Cortex of kidney (tissue), 1 donor: ENCODE results near the gene CTNND2.
"Not testable (repeated sequence)": the region's sequence is repeated elsewhere in the genome, so short reads cannot be mapped to it uniquely, and the experiment has no call there.

Experiments used
- DNase-seq: peaks from one replicate; lab custom pipeline; 2025; lab: John Stamatoyannopoulos, UW

Gene CTNND2

DNA sequence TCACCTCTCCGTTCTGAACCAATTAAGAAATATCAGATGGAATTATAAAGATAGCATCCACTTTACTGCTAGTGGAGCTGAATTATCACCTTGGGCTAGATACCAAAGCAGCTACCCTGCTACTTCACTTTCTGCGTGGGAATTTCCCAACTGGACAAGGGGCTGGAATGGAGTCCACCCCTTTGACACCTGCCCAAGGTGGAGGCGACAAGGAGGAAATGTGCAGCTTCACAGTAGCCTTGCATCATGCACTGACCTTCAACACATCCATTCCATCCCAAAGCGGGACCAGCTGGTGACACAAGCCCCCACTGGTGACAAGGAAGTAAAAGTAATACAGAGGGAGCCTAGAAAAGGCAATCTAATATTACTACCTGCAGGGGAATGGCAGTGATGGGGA is 30.7 kb downstream of the CTNND2 start:
- no peak for DNase-seq

DNA sequence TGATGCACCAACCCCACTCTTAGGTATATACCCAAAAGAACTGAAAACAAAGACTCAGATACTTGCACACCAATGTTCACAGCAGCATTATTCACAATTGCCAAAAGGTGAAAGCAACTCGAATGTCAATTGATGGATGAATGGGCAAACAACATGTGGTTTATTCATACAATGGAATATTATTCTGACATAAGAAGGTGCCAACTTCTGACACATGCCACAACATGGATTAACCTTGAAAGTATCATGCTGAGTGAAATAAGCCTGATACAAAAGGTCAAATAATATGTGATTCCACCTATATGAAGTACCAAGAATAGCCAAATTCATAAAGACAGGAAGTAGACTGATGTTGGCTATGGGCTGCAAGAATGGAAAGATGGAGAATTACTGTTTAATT is 35.0 kb downstream of the CTNND2 start:
- DNase-seq = no peak

DNA sequence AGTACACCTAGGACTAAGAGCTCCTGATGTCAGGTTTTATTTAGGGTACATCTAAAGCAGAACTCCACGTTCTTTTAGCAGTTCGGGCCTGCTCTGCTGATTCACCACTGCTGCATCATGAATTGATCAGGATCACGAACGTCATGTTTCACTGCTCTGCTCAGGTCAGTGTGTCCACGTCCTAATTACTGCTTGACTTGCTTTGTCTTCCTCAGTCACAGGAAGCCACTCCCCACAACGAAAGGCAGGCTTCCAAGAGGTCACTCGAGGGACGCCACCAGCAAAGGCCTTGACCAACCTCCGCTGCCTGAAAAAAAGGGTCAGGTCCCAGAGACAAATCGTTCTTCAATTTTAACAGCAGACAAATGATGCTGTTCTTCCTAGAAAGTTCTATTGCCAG is 40.3 kb downstream of the CTNND2 start:
- no peak for DNase-seq

DNA sequence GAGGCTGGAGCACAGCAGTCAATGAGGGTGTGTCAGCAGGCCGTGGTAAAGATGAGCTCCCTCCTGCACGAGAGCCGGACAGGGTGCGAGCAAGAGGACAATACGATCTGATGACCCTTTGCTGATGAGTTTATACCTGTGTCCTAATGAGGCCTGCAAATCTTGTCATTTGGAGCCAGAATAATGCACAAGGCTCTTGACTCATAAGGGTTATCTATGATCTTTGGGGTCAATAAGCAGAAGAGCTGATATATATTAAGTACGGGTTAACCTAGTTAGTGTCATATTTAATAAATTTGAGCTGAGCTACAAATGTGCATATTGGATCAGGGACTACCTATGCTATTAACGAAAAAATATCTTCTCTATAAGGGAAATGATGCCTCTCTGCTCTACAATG is 46.9 kb downstream of the CTNND2 start:
- no peak for DNase-seq

DNA sequence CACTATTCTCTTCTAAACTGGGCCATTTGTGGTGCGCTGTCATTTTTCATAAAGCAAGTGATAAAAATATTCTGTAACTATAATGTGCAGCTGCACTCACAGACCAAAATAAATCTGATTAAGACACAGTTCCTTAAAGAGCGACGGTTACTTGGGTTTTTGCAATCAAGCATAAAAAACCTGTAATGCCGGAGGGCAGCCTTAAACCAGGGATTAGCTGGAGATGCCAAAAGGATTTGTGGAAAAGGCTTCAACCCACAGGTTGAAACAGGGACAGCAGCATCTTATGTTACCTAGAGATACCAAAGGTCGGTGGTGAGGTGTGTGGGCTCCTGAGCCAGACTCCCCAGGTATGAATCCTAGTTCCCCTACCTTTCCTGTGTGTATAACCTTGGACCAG is 49.3 kb downstream of the CTNND2 start:
- DNase-seq = no peak

DNA sequence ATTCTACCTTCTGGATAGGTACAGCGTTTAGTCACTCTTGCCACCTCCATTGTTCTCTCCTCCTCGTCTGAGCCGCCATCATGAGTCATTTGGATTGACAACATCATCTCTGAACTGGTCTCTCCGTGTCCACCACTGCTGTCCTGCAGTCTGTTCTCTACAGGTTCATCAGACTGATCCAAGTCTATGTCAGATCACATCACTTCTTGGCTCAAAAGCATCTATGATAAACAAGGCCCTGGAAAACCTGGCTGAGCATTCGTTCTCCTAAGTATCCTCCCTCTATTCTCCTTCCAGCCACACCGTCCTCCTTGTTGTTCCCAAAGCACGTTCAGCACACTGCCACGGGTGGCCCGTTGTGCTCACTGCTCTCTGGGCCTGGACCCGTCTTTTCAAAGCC is 50.5 kb downstream of the CTNND2 start:
- no peak for DNase-seq

DNA sequence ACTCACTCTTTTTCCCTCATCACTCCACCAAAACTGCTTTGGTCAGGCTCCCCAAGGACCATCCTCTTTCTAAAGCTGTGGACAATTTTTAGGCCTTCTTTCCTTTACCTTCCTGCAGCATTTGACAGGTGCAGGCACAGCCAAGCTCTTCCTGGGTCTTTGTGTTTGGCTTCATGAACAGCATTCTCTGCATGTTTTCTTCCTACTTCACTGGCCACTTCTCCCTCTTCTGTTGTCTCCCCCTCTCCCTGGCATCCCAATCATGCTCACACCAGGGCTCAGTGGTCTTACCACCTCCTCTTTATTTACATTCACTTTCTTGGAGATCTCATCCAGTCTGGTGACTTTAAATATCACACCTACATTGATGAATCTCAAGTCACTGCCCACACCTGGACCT is 51.1 kb downstream of the CTNND2 start:
- DNase-seq = no peak

DNA sequence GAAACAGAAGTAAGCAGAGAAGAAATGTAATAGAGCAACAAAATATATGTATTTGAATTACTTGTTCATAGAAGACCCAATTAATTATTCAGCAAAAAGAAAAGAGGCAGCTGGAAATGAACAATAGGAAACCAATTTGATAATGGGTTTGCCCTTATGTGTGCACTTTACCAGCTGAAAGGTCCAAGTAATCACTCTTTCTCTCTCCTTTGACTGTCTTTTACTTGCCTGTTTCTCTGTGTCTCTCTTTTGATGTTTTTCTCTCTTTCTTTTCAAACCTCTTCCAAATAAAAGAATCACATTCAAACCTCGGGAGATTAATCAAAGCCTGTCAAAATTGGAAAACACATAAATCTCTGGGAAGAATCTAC is 51.5 kb downstream of the CTNND2 start:
- no peak for DNase-seq

DNA sequence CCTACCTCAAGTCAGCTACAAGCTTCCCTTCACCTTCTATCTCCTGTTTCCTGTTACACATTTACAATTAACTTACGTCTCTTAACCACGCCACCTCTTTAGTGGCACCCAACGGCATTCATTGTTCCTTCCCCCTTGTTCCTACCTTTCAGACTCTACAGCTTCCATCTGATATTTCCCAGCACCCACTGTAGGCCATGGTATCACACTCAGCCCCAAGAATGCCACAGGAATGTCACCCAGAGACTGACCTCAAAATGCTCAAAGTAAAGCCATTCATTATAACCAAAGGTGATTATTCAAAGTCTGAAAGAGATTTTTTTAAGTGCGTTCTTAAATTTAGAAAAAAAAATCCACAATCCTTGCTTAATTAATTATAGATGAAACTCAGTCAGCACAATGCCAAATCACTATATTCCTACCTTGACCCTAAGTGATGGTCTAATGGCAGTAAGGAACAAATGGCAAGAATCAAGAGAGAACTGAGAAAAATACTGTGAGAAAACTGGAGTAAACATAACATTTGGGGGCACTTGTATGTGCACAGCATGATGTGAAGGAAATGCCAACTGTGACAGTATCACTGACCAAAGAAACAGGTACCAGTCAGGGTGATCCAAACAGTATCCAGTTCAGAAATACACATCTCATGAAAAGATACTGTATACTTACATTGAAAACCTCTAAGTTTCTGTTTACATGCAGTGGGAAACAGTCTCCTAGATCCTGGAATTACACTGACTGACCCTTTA is 52.1 kb downstream of the CTNND2 start:
- no peak for DNase-seq

DNA sequence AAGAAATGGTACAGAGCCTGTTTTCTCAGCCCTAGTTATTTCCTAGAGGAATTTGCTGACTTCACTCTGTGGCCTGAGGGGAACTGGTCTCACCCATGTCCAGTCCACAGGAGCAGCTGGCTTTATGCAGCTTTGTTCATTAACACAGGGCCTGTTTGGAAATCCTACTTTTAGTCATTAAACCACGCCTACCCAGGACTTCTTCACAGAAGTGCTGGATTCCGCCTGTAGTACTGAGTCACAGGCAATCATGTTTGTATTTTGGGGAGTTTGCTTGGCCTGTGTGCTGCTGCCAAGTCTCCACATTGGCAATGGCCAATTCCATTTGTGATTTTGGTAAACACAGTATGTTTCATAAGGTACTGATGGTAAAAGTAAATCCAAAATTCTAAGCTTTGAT is 52.8 kb downstream of the CTNND2 start:
- no peak for DNase-seq

DNA sequence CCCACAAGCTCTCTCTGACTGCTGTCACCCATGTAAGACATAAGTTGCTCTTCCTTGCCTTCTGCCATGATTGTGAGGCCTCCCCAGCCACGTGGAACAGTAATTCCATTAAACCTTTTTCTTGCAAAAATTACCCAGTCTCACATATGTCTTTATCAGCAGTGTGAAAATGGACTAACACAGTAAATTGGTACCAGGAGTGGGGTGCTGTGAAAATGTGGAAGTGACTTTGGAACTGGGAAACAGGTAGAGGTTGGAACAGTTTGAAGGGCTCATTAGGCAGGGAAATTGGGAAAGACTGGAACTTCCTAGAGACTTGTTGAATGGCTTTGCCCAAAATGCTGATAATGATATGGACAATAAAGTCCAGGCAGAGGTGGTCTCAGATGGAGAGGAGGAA is 75.7 kb downstream of the CTNND2 start:
- not testable (repeated sequence) for DNase-seq

DNA sequence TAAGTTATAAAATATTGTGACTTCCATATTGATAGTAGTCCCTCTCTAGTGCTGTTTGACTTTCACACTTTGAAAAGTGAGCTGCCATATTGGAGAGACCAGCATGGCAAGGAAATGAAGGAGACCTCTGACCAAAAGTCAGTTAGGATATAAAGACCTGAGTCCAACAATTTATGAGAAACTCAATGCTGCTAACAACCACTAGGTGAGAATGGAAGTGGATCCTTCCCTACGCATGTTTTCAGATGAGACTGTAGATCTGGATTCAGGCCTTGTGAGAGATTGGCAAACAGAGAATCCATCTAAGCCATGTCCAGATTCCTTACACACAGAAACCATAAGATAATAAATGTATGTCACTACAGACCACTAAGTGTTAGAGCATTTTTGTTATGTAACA is 81.6 kb downstream of the CTNND2 start:
- DNase-seq = no peak

DNA sequence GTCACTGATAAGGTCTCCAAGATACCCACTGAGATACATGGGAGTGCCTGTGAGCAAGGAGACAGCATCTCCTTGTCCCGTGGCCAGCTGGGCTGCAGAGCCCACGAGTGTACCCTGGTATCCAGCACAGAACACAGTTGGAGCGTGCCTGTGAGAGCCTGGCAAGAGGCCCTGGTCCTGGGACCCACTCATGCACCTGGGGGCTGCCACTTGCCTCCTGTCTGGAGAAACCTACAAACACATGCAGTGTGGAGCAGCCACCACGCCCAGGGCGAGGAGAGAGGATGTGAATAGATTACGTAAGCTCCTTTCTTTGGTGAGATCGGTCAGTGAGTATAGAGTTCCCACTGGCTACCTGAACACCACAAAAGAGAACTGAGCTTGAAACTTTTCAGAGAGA is 88.3 kb downstream of the CTNND2 start:
- DNase-seq = no peak

DNA sequence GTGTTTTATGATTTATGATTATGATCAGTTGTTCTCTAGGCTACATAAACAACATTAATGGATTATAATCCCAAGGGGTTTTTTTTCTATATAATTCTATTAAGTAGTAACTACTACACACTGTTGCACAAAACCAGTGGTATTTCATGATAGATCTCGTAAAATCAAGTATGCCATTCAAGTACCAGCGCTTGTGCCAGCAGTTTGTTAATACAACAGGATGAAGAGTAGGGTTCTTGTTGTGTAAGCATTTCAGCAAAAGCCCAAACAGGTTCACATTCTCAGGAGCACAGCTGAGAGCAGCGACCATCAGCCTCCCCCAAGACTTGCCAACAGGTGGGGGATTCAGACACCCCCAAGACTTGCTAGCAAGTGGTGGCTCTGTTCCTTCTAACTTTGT is 88.8 kb downstream of the CTNND2 start:
- DNase-seq = no peak

DNA sequence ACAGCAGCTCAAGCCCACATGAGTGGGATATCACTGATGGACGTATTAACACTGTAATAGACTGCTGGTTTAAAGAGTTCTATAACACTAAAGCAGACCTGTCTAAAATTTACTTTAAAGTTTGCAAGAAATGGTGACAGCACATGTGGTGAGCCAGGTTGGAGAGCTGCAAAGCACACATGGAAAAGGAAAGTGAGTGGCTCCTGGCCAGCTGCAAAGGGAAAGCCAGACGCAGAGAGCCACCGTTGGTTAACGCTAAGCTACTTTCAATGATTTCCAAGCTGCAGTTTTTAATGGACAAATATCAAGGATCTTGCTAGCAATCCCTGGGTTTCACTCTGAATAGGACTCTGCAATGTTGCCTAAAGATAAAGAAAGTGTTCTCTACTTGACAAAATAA is 89.9 kb downstream of the CTNND2 start:
- no peak for DNase-seq

DNA sequence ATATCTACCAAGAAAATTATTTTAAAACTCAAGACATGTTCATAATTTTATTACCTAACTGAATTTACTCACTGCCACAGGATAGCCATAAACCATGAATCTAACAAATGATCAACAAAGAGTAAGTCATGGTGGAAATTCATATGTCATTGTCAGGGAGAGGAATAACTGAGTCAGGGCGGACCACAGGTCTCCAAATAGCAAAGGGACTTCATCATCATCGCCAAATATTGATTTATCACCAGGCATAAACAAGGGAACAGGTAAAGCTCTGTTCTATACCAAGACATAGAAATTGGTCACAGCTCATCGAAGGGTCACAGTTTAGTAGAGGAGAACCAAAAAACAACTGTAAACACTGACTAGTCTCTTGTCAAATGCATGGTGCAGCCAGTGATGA is 94.8 kb downstream of the CTNND2 start:
- DNase-seq = no peak

DNA sequence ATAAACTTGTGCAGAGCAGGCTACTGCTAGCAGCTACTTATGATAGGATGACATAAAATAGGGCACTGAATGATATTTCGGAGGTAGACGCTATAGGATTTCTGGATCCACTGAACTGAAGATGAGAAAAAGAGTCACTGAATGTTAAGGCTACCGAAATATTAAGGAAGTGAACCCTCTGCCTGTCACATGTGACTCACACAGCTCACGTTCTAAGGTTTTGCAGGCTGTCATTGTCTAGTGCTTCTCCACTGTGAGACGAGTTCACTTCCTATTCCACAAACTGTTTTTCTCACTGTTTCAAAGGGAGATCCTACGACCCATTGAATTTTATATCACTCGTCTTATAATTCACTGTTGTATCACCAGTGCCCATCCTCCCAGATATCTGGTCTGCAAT is 100.8 kb downstream of the CTNND2 start:
- no peak for DNase-seq

DNA sequence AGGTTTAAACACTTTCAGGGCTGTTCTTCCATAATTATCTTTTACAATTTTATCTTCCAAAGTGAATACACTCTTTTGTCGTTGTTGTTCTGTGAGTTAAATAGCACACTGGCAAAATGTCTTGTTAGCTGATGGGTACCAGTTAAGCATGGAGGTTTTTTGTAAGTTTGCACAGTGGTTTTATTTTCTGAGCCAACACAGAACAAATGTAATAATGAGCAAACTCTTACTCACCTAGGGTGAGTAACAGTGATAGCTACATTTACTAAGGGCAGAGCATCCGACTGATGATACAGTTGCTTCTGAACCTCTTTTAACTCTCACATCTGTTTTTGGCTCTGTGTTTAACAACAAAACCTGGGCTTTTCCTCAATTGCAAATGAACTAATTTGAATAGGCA is 103.2 kb downstream of the CTNND2 start:
- no peak for DNase-seq

DNA sequence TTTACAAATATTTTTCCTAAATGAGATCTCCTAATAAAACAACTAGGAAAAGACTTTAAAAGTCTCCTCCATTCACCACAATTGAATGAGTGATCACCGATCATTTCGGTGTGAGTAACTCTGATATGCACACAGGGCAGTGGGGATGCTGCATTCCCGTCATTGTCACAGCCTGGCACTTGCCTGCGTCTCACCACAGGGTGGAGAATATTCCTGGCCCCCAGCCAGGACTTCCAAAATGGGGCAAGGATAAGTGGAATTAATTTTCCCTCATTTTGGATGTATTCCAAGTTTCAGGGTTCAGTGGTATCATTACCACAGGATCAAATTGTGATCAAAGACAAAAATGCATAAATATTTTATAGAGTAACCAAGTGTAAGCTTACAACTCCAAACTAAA is 107.1 kb downstream of the CTNND2 start:
- DNase-seq = no peak

DNA sequence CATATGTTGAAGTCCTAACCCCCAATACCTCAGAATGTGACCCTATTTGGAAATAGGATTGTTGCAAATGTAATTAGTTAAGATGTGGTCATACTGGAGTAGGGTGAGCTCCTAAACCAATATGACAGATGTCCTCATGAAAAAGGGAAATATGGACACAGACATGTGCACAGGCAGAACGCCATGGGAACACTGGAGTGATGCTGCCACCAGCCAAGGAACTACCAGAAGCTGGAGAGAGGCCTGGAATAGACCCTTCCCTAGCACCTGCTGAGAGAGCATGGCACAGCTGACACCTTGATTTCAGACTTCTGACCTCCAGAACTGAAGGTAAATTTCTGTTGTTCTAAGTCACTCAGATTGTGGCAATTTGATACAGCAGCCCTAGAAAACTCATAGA is 110.8 kb downstream of the CTNND2 start:
- no peak for DNase-seq

DNA sequence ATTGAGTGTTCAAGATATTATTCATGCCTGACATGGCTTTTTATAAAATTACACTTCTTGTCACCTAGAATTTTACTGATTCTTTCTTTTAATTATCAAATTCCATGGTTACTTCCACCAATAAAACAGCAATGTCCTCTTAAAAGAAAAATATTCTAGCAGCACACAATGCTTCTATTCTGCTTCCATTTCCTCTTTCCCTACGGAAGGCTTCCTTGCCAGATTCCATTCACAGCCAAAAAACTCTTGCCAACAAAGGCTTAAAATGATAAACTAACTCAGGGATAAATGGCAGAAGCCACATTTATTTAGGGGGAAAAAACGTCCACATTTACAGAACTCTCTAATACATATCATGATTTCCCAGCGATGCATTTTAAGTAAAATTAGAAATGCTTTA is 111.6 kb downstream of the CTNND2 start:
- no peak for DNase-seq

DNA sequence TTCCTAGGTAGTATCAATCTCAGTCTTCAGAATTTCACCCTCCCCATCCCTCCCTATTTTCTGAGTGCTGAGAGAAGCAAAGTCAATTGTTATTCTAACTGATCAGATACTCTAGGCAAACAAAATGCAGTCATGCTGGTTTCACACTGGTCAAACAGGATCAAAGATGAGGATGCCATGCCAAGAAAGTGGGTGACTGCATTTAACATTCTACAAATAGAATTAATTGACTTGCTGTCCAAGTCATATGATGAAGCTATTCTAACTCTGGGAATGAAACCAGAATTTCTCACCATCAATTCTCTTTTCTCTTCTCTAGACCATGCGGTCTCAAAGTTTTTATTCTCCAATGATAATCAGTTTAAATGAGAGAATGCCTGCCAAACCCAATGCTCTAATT is 112.5 kb downstream of the CTNND2 start:
- no peak for DNase-seq

DNA sequence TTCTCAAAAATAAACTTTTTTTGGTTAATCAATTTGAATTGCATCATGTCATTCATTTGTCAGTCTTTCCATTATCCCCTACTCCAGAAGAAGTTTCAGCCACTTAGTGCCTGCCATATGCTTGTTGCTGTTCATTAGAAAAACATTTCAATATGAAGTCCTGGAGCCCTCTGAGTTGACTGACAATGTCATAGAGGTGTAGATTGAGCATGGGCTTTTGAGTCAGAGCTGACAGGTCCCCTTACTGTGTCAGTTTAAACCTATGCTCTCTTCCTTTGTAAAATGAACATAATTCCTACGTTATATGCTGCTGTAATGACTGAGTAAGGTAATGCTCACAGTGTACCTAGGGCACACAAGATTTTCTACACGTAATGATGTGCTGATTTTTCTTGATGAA is 114.0 kb downstream of the CTNND2 start:
- no peak for DNase-seq

DNA sequence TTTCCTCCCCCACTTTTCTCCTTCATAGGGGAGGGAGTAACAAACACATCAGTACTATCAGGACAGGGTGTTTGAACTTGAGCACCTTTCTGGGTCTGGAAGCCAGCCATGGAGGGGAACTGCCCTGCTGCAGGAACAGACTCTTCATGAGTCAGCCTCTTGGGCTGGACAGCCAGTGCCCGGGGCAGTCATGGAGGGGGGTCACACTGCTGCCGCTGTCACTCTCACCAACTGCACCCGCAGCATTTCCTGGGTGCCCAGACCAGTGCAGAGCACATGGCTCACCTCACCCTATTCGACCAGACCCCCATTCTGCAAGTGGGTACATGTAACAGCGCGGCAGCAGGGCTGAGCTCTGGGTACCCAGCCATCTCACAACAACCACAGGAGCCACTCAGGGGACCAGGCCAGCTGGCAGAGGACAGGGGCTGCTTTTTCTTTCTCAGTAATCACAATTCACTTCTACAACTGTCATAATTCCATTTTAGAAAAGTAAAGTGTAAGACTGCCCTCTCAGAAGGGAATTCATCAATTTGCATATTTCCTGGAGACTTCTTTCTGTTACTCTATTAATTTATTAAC is 118.4 kb downstream of the CTNND2 start:
- DNase-seq = no peak
